Breast epithelium (tissue), 3 donors: Measurements from ENCODE around the gene CPNE2.

Source experiments
- POLR2A ChIP-seq: fragments of 450-650 bp; IDR thresholded peaks from one replicate; pipeline ENCODE4 v1.6.1; 2016; ENCODE audit warnings: antibody characterized with exemption, mild to moderate bottlenecking, moderate library complexity
- POLR2AphosphoS5 ChIP-seq, 3 donors: sonication (generic); formaldehyde crosslinking; IDR thresholded peaks; one replicate each; pipeline ENCODE4 v1.6.1; 2017; ENCODE audit warnings: antibody characterized with exemption in 3 of 3
- TF ChIP-seq, protein P1 (sequence below), 3 donors: fragments of 450-650 bp; IDR thresholded peaks; one replicate each; pipeline ENCODE4 v1.5.1; 2016 to 2017; ENCODE audit warnings: antibody characterized with exemption in 3 of 3, mild to moderate bottlenecking in 3 of 3, moderate library complexity in 3 of 3

- TF ChIP-seq, protein P1, sequence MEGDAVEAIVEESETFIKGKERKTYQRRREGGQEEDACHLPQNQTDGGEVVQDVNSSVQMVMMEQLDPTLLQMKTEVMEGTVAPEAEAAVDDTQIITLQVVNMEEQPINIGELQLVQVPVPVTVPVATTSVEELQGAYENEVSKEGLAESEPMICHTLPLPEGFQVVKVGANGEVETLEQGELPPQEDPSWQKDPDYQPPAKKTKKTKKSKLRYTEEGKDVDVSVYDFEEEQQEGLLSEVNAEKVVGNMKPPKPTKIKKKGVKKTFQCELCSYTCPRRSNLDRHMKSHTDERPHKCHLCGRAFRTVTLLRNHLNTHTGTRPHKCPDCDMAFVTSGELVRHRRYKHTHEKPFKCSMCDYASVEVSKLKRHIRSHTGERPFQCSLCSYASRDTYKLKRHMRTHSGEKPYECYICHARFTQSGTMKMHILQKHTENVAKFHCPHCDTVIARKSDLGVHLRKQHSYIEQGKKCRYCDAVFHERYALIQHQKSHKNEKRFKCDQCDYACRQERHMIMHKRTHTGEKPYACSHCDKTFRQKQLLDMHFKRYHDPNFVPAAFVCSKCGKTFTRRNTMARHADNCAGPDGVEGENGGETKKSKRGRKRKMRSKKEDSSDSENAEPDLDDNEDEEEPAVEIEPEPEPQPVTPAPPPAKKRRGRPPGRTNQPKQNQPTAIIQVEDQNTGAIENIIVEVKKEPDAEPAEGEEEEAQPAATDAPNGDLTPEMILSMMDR (IDR thresholded peaks at IDR 0.05), result no peak
- TF ChIP-seq POLR2A (no peak), POLR2AphosphoS5 (IDR thresholded peaks at IDR 0.05) (no peak)
Measured at GRCh38 chr16:57166951-57167350, 74.6 kb downstream of the CPNE2 start.
